Measurements from ENCODE around the gene PITPNC1.

DNA sequence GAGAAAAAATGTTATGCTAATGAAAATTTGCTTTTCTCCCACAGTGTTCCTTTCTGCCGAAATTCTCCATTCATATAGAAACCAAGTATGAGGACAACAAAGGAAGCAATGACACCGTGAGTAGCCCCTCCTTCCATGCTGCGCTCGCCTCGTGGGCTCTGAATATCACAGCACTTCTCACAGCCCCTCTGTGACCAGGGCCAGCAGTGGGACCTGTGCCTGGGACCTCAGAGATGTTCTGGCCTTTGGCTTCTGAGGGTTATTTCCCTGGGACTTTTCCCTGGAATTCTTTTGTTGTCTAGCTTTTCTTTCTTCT, 201.0 kb downstream of the PITPNC1 start:
- no peak for TF ChIP-seq ATRX (CRISPR knock-in tag; IDR thresholded peaks at IDR 0.05; ENCODE audit: borderline replicate concordance)
- TF ChIP-seq KDM4B (CRISPR knock-in tag; IDR thresholded peaks at IDR 0.05) = no peak
- TF ChIP-seq, protein P1, sequence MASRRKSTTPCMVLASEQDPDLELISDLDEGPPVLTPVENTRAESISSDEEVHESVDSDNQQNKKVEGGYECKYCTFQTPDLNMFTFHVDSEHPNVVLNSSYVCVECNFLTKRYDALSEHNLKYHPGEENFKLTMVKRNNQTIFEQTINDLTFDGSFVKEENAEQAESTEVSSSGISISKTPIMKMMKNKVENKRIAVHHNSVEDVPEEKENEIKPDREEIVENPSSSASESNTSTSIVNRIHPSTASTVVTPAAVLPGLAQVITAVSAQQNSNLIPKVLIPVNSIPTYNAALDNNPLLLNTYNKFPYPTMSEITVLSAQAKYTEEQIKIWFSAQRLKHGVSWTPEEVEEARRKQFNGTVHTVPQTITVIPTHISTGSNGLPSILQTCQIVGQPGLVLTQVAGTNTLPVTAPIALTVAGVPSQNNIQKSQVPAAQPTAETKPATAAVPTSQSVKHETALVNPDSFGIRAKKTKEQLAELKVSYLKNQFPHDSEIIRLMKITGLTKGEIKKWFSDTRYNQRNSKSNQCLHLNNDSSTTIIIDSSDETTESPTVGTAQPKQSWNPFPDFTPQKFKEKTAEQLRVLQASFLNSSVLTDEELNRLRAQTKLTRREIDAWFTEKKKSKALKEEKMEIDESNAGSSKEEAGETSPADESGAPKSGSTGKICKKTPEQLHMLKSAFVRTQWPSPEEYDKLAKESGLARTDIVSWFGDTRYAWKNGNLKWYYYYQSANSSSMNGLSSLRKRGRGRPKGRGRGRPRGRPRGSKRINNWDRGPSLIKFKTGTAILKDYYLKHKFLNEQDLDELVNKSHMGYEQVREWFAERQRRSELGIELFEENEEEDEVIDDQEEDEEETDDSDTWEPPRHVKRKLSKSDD (CRISPR knock-in tag; IDR thresholded peaks at IDR 0.05; ENCODE audit: low read depth) = no peak
- no peak for TF ChIP-seq EP300 (IDR thresholded peaks at IDR 0.05; ENCODE audit: low read depth in 2 of 2, low read length in 2 of 2)
- no peak for TF ChIP-seq EP300 (CRISPR knock-in tag; IDR thresholded peaks at IDR 0.05; ENCODE audit: borderline replicate concordance)
- TF ChIP-seq, protein P2, sequence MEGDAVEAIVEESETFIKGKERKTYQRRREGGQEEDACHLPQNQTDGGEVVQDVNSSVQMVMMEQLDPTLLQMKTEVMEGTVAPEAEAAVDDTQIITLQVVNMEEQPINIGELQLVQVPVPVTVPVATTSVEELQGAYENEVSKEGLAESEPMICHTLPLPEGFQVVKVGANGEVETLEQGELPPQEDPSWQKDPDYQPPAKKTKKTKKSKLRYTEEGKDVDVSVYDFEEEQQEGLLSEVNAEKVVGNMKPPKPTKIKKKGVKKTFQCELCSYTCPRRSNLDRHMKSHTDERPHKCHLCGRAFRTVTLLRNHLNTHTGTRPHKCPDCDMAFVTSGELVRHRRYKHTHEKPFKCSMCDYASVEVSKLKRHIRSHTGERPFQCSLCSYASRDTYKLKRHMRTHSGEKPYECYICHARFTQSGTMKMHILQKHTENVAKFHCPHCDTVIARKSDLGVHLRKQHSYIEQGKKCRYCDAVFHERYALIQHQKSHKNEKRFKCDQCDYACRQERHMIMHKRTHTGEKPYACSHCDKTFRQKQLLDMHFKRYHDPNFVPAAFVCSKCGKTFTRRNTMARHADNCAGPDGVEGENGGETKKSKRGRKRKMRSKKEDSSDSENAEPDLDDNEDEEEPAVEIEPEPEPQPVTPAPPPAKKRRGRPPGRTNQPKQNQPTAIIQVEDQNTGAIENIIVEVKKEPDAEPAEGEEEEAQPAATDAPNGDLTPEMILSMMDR (CRISPR knock-in tag; IDR thresholded peaks at IDR 0.05) = no peak
